Fibroblast of lung (primary cell): ENCODE measurements around the gene AKAP10. TPM values are rescaled to one million over a fixed set of nuclear protein-coding genes. Genes with fewer than 3 reads are reported as not detected.
"Not testable (repeated sequence)": the region's sequence is repeated elsewhere in the genome, so short reads cannot be mapped to it uniquely, and the experiment has no call there.

Experiments
- DNase-seq, 2 donors: peaks; one replicate each; pipeline versions ENCODE4 v3.0.0 to v3.0.0-alpha.2; 2010; ENCODE audit warnings: low read depth in 2 of 2
- H2AFZ ChIP-seq: 2 replicates; pipeline ENCODE4 v1.5.1; 2012; ENCODE audit warnings: low read length, control low read depth, inconsistent platforms
- H3K27ac ChIP-seq: 2 replicates; pipeline ENCODE4 v1.5.1; 2011; ENCODE audit warnings: low read length, control low read depth; ENCODE audit not compliant: insufficient read depth
- H3K27me3 ChIP-seq: 2 replicates; pipeline ENCODE4 v1.5.1; 2011; ENCODE audit warnings: mild to moderate bottlenecking, low read length; ENCODE audit not compliant: control insufficient read depth, insufficient read depth
- H3K36me3 ChIP-seq: 2 replicates; pipeline ENCODE4 v1.5.1; 2011; ENCODE audit warnings: low read length; ENCODE audit not compliant: control insufficient read depth, insufficient read depth
- H3K4me1 ChIP-seq: 2 replicates; pipeline ENCODE4 v1.5.1; 2011; ENCODE audit warnings: low read length; ENCODE audit not compliant: control insufficient read depth, insufficient read depth; ENCODE audit errors: extremely low read depth
- H3K4me2 ChIP-seq: 2 replicates; pipeline ENCODE4 v1.5.1; 2011; ENCODE audit warnings: low read length, control low read depth; ENCODE audit not compliant: insufficient read depth; ENCODE audit errors: extremely low read depth
- H3K4me3 ChIP-seq, 4 experiments: fragments of 200-600 bp in 1 of 4; sonication (generic) in 1 of 4; replicated peaks in 1 of 4; 2 replicates each; pipeline ENCODE4 v1.5.1; 2011 to 2016; ENCODE audit warnings: low read length in 4 of 4, low read depth in 3 of 4, mild to moderate bottlenecking in 3 of 4, control low read depth in 2 of 4, inconsistent platforms in 1 of 4, mixed read lengths in 1 of 4; ENCODE audit not compliant: insufficient read depth in 1 of 4; ENCODE audit errors: control extremely low read depth in 1 of 4
- H3K79me2 ChIP-seq: 2 replicates; pipeline ENCODE4 v1.5.1; 2012; ENCODE audit warnings: mild to moderate bottlenecking, low read length, inconsistent platforms; ENCODE audit not compliant: control insufficient read depth, insufficient read depth
- H3K9ac ChIP-seq: 2 replicates; pipeline ENCODE4 v1.5.1; 2011; ENCODE audit warnings: mild to moderate bottlenecking, low read length, control low read depth; ENCODE audit not compliant: insufficient read depth
- H3K9me3 ChIP-seq: 2 replicates; pipeline ENCODE4 v1.5.1; 2012; ENCODE audit warnings: low read depth, low read length; ENCODE audit not compliant: control insufficient read depth, insufficient read depth
- H4K20me1 ChIP-seq: 2 replicates; pipeline ENCODE4 v1.5.1; 2011; ENCODE audit warnings: low read length; ENCODE audit not compliant: control insufficient read depth, insufficient read depth; ENCODE audit errors: extremely low read depth
- EZH2 ChIP-seq: IDR thresholded peaks from 2 replicates; pipeline ENCODE4 v1.5.1; 2012; ENCODE audit warnings: low read length, control low read depth, mild to moderate bottlenecking; ENCODE audit errors: missing control alignments
- polyA plus RNA-seq, 2 donors: library from polyadenylated mRNA; depleted of rRNA in 1 of 2; stranded (reverse) in 1 of 2; unstranded in 1 of 2; fragments of >200 nt; gene quantifications; 2 replicates each; pipeline ENCODE4 v1.2.1, GENCODE V29; 2011 to 2012; ENCODE audit warnings: missing spikeins in 1 of 2
- total RNA-seq: library from RNA; depleted of rRNA; stranded (reverse); fragments of >200 nt; gene quantifications from 2 replicates; pipeline ENCODE4 v1.2.1, GENCODE V29; 2014
- TF ChIP-seq, protein P1 (sequence below), 2 donors: IDR thresholded peaks in 1 of 2; conservative IDR thresholded peaks in 1 of 2; 1 replicate in 1 of 2; 2 replicates in 1 of 2; pipeline ENCODE4 v1.5.1; 2011 to 2012; ENCODE audit warnings: low read length in 2 of 2, control low read depth in 1 of 2, inconsistent platforms in 1 of 2, low read depth in 1 of 2, mild to moderate bottlenecking in 1 of 2

The AKAP10 gene
- total and polyA plus RNA-seq, 2 donors (not counting 1 experiment from before 2014, with no cell fraction given) = 19.0 to 29.2 TPM

DNA sequence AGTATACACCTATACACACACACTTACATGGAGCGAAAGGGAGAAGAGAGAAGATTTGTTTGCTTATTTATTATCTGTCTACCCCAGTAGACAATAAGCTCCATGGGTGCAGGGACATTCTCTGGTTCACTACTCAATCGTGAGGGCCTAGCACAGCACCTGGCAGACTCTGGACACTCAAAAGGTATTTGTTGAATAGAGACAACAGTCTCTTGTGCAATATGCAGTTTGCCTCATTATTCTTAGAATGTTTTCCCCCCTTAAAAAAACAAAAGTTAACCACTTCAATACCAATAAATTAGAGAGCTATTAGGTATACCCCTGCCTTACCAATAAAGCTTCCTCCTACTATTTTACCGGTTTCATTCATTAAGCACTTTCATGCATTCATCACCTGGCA lies 2.0 kb downstream of the AKAP10 start:
- Histone ChIP-seq H3K27me3 (no peaks in the 10 kb centered on the region), H3K4me3 (peak overlapping the region in 1 of 4 experiments; percentile 88)
- TF ChIP-seq, protein P1, sequence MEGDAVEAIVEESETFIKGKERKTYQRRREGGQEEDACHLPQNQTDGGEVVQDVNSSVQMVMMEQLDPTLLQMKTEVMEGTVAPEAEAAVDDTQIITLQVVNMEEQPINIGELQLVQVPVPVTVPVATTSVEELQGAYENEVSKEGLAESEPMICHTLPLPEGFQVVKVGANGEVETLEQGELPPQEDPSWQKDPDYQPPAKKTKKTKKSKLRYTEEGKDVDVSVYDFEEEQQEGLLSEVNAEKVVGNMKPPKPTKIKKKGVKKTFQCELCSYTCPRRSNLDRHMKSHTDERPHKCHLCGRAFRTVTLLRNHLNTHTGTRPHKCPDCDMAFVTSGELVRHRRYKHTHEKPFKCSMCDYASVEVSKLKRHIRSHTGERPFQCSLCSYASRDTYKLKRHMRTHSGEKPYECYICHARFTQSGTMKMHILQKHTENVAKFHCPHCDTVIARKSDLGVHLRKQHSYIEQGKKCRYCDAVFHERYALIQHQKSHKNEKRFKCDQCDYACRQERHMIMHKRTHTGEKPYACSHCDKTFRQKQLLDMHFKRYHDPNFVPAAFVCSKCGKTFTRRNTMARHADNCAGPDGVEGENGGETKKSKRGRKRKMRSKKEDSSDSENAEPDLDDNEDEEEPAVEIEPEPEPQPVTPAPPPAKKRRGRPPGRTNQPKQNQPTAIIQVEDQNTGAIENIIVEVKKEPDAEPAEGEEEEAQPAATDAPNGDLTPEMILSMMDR (conservative IDR thresholded peaks at IDR 0.05 in 1 of 2, IDR thresholded peaks at IDR 0.05 in 1 of 2; ENCODE audit: low read depth in 1 of 2, low read length in 2 of 2) = no peak
- TF ChIP-seq EZH2 = no peak

DNA sequence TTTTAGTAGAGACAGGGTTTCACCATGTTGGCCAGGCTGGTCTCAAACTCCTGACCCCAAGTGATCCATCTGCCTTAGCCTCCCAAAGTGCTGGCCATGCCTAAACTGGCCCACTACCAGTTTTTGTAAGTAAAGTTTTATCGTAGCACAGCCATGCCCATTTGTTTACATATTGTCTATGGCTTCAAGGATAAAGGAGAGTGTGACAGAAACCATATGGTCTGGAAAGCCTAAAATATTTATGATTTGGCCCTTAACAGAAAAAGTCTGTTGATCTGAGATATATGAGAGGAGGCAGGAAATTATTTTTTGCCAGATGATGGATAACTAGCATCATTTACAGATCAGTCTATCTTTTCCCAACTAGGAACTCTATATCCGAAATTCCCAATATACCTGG lies 4.5 kb downstream of the AKAP10 start:
- Histone ChIP-seq H2AFZ (no peak overlapping the region), H4K20me1 (peaks cover 2% of the 10 kb centered on the region), H3K27ac (no peak overlapping the region), H3K9ac (no peak overlapping the region), H3K9me3 (no peaks in the 10 kb centered on the region), H3K79me2 (peaks cover 77% of the 10 kb centered on the region), H3K27me3 (no peaks in the 10 kb centered on the region), H3K4me1 (peaks cover 1% of the 10 kb centered on the region), H3K36me3 (no peaks in the 10 kb centered on the region), H3K4me2 (no peak overlapping the region), H3K4me3 (no peak overlapping the region)
- DNase-seq = peak in 1 of 2 donors; percentile 61
- TF ChIP-seq EZH2 = no peak

More for the DNA sequence above, 2.0 kb downstream of the AKAP10 start:
- Histone ChIP-seq H2AFZ (no peak overlapping the region), H3K27ac (no peak overlapping the region), H4K20me1 (peaks cover 2% of the 10 kb centered on the region), H3K79me2 (peaks cover 63% of the 10 kb centered on the region), H3K4me2 (peak overlapping the region; percentile 20), H3K4me1 (peaks cover 4% of the 10 kb centered on the region), H3K9ac (no peak overlapping the region), H3K9me3 (no peaks in the 10 kb centered on the region), H3K36me3 (no peaks in the 10 kb centered on the region)
- no peak for DNase-seq

DNA sequence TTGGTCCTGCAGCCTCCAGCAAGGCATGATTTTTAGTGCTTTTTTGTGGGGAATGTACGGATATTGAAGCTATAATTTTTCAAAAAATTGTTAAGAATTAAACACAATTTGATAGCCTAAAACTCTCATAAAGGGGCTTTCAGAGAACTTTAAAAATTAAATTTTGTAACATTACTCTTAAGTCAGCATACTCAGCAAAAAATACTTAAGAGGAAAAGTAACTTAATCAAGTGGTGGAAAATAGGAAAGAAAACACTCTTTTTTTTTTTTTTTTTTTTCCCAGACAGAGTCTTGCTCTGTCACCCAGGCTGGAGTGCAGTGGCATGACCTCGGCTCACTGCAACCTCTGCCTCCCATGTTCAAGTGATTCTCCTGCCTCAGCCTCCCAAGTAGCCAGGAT lies 14.7 kb downstream of the AKAP10 start:
- H3K4me1 ChIP-seq, H3K4me2 ChIP-seq, H3K9ac ChIP-seq, H4K20me1 ChIP-seq, H3K79me2 ChIP-seq, H3K9me3 ChIP-seq, H3K4me3 ChIP-seq, H3K36me3 ChIP-seq, H3K27ac ChIP-seq, H2AFZ ChIP-seq, DNase-seq, H3K27me3 ChIP-seq: not testable (repeated sequence)

DNA sequence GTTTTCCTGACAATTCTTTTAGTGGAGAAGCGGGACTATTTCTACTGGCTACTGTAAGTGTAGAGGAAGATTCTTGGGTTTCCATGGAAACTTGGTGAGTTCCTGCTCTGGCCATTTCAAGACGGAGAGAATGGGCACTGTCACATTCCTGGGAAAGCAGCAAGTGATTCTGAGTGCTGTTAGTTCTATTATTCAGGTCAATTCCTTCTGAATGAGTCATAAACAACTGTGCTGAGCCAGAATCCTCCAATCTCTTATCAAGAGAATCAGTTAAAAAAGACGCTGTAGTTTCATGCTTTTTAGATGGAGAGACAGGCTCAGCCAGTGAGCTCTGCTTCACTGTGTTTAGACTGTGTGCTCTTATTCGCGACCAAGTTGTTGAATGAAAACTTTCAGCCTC lies 19.6 kb downstream of the AKAP10 start:
- no peaks in the 10 kb centered on the region for H3K9me3 ChIP-seq
- peaks cover 32% of the 10 kb centered on the region for H3K79me2 ChIP-seq
- TF ChIP-seq EZH2 = no peak
- H3K27me3 ChIP-seq = no peaks in the 10 kb centered on the region
- peaks cover 4% of the 10 kb centered on the region for H3K36me3 ChIP-seq
- H3K4me1 ChIP-seq = peaks cover 3% of the 10 kb centered on the region
- H2AFZ ChIP-seq = no peak overlapping the region
- peak; percentile 80 to 98 for DNase-seq
- H3K4me3 ChIP-seq = no peak overlapping the region
- no peaks in the 10 kb centered on the region for H4K20me1 ChIP-seq
- peak overlapping the region; percentile 51 for H3K4me2 ChIP-seq
- peak overlapping the region; percentile 69 for H3K27ac ChIP-seq
- no peak overlapping the region for H3K9ac ChIP-seq
